H1 (cell line): Measurements from ENCODE around the gene TTC9. TPM values are rescaled to one million over a fixed set of nuclear protein-coding genes. Genes with fewer than 3 reads are reported as not detected.

Experiments used
- CTCF ChIA-PET: fragments of 300-600 bp; sonication (Branson Sonifier 250); formaldehyde crosslinking; loops from one replicate; lab custom pipeline; 2021; ENCODE audit not compliant: partially characterized antibody; lab: Charles Lee
- POLR2A ChIA-PET: fragments of 300-600 bp; sonication (Branson Sonifier 250); formaldehyde crosslinking; loops from one replicate; lab custom pipeline; 2021; ENCODE audit warnings: inconsistent platforms; ENCODE audit not compliant: partially characterized antibody; lab: Charles Lee
- DNase-seq, 2 experiments: peaks; one replicate each; pipeline versions ENCODE4 v3.0.0 to v3.0.0-alpha.2; 2010 to 2022; ENCODE audit warnings: low spot score in 2 of 2, low read depth in 1 of 2, mixed read lengths in 1 of 2
- FAIRE-seq: peaks from 2 replicates; lab custom pipeline; 2011; peaks lifted over from hg19 to GRCh38; lab: Jason Lieb, UNC
- H2AFZ ChIP-seq: 2 replicates; pipeline ENCODE4 v1.8.1; 2012; ENCODE audit warnings: low read length, inconsistent platforms
- H2AK5ac ChIP-seq: 2 replicates; pipeline ENCODE4 v1.6.1; 2013; ENCODE audit warnings: low read depth, low read length
- H2BK120ac ChIP-seq: replicated peaks from 2 replicates; pipeline ENCODE3; 2013; ENCODE audit warnings: low read depth, low read length, inconsistent platforms
- H2BK12ac ChIP-seq: 2 replicates; pipeline ENCODE4 v1.6.1; 2013; ENCODE audit warnings: low read depth, low read length
- H2BK15ac ChIP-seq: 2 replicates; pipeline ENCODE4 v1.6.1; 2013; ENCODE audit warnings: low read length
- H2BK20ac ChIP-seq: 2 replicates; pipeline ENCODE4 v1.6.1; 2013; ENCODE audit warnings: low read length
- H2BK5ac ChIP-seq: 2 replicates; pipeline ENCODE4 v1.6.1; 2013; ENCODE audit warnings: low read depth, low read length
- H3K14ac ChIP-seq: 2 replicates; pipeline ENCODE4 v1.6.1; 2013; ENCODE audit warnings: inconsistent platforms; ENCODE audit not compliant: insufficient read length
- H3K18ac ChIP-seq: 2 replicates; pipeline ENCODE4 v1.6.1; 2013; ENCODE audit warnings: low read length; ENCODE audit errors: extremely low read depth
- H3K23ac ChIP-seq: 2 replicates; pipeline ENCODE4 v1.6.1; 2013; ENCODE audit warnings: inconsistent platforms; ENCODE audit not compliant: insufficient read length
- H3K23me2 ChIP-seq: 2 replicates; pipeline ENCODE4 v1.6.1; 2013; ENCODE audit warnings: low read depth, low read length
- H3K27ac ChIP-seq: 2 replicates; pipeline ENCODE4 v1.6.1; 2011; ENCODE audit warnings: low read depth, low read length, inconsistent platforms
- H3K27me3 ChIP-seq, 4 experiments: replicated peaks in 1 of 4; 1 replicate in 1 of 4; 2 replicates in 3 of 4; pipeline versions ENCODE4 v1.6.1 to v1.8.1; 2011 to 2013; ENCODE audit warnings: low read length in 3 of 4, mild to moderate bottlenecking in 3 of 4, inconsistent platforms in 2 of 4, mixed read lengths in 2 of 4, moderate library complexity in 1 of 4; ENCODE audit not compliant: control insufficient read depth in 3 of 4, insufficient read depth in 3 of 4; ENCODE audit errors: extremely low read depth in 1 of 4
- H3K36me3 ChIP-seq, 4 experiments: 2 replicates each; pipeline versions ENCODE4 v1.6.1 to v1.8.1; 2011 to 2013; ENCODE audit warnings: mild to moderate bottlenecking in 4 of 4, low read length in 3 of 4, moderate library complexity in 2 of 4, control low read depth in 1 of 4, inconsistent platforms in 1 of 4; ENCODE audit not compliant: insufficient read depth in 4 of 4, control insufficient read depth in 2 of 4
- H3K4ac ChIP-seq: replicated peaks from 2 replicates; pipeline ENCODE3; 2013; ENCODE audit warnings: low read length, low read depth, mixed read lengths, inconsistent platforms; ENCODE audit not compliant: insufficient read length
- H3K4me1 ChIP-seq, 4 experiments: replicated peaks in 1 of 4; 1 replicate in 1 of 4; 2 replicates in 3 of 4; pipeline versions ENCODE4 v1.6.1 to v1.8.1; 2011 to 2013; ENCODE audit warnings: low read length in 3 of 4, inconsistent platforms in 2 of 4, mixed read lengths in 1 of 4; ENCODE audit not compliant: insufficient read depth in 4 of 4, control insufficient read depth in 3 of 4
- H3K4me2 ChIP-seq, 2 experiments: 2 replicates each; pipeline versions ENCODE4 v1.6.1 to v1.8.1; 2011 to 2013; ENCODE audit warnings: low read depth in 2 of 2, low read length in 2 of 2, control low read depth in 1 of 2, inconsistent platforms in 1 of 2, mild to moderate bottlenecking in 1 of 2; ENCODE audit not compliant: insufficient read depth in 1 of 2
- H3K4me3 ChIP-seq, 4 experiments: fragments of 200-600, 300-600 bp in 1 of 4; sonication (generic), shearing (Covaris generic), sonication (Bioruptor Twin) in 1 of 4; 2 replicates each; pipeline versions ENCODE4 v1.5.1 to v1.8.1; 2011 to 2016; ENCODE audit warnings: low read length in 4 of 4, low read depth in 3 of 4, control low read depth in 2 of 4, inconsistent platforms in 2 of 4, mild to moderate bottlenecking in 2 of 4, mixed read lengths in 1 of 4, moderate library complexity in 1 of 4; ENCODE audit not compliant: insufficient read depth in 2 of 4; ENCODE audit errors: extremely low read depth in 1 of 4
- H3K56ac ChIP-seq: replicated peaks from 2 replicates; pipeline ENCODE3; 2013; ENCODE audit warnings: low read depth, mild to moderate bottlenecking, mixed read lengths, low read length, inconsistent platforms; ENCODE audit not compliant: insufficient read length
- H3K79me1 ChIP-seq: 2 replicates; pipeline ENCODE4 v1.6.1; 2013; ENCODE audit warnings: low read depth, low read length, control low read depth
- H3K79me2 ChIP-seq, 2 experiments: 2 replicates each; pipeline versions ENCODE4 v1.6.1 to v1.8.1; 2012 to 2013; ENCODE audit warnings: low read length in 2 of 2, mild to moderate bottlenecking in 2 of 2, inconsistent platforms in 1 of 2; ENCODE audit not compliant: insufficient read depth in 2 of 2, control insufficient read depth in 1 of 2
- H3K9ac ChIP-seq, 4 experiments: replicated peaks in 1 of 4; 1 replicate in 1 of 4; 2 replicates in 3 of 4; pipeline versions ENCODE4 v1.6.1 to v1.8.1; 2011 to 2013; ENCODE audit warnings: low read depth in 3 of 4, low read length in 3 of 4, control low read depth in 2 of 4, mild to moderate bottlenecking in 2 of 4, moderate library complexity in 2 of 4, inconsistent platforms in 1 of 4; ENCODE audit errors: extremely low read depth in 1 of 4
- H3K9me3 ChIP-seq, 2 experiments: 2 replicates each; pipeline versions ENCODE4 v1.6.1 to v1.8.1; 2012 to 2013; ENCODE audit warnings: mild to moderate bottlenecking in 2 of 2, moderate library complexity in 2 of 2, control low read depth in 1 of 2, inconsistent platforms in 1 of 2, low read depth in 1 of 2, low read length in 1 of 2, mixed read lengths in 1 of 2; ENCODE audit not compliant: insufficient read depth in 2 of 2
- H4K20me1 ChIP-seq, 2 experiments: replicated peaks in 1 of 2; 2 replicates each; pipeline versions ENCODE3 to v1.8.1; 2011 to 2013; ENCODE audit warnings: inconsistent platforms in 2 of 2, low read length in 2 of 2, mild to moderate bottlenecking in 1 of 2; ENCODE audit not compliant: insufficient read depth in 2 of 2, control insufficient read depth in 1 of 2
- H4K5ac ChIP-seq: 2 replicates; pipeline ENCODE4 v1.6.1; 2013; ENCODE audit warnings: low read length, low read depth, mixed read lengths, inconsistent platforms; ENCODE audit not compliant: insufficient read length
- H4K8ac ChIP-seq: 2 replicates; pipeline ENCODE4 v1.8.0; 2013; ENCODE audit warnings: mild to moderate bottlenecking, moderate library complexity, low read length, inconsistent platforms; ENCODE audit not compliant: insufficient read depth; ENCODE audit errors: extremely low read depth
- H4K91ac ChIP-seq: replicated peaks from 2 replicates; pipeline ENCODE3; 2013; ENCODE audit warnings: low read length, mixed read lengths, inconsistent platforms; ENCODE audit not compliant: insufficient read length
- BACH1 ChIP-seq: IDR thresholded peaks from 2 replicates; pipeline ENCODE4 v1.6.1; 2012; ENCODE audit warnings: low read length, improper control_type of control experiment
- BCL11A ChIP-seq, 2 experiments: IDR thresholded peaks; one replicate each; pipeline ENCODE4 v1.6.1; 2011; ENCODE audit warnings: low read depth in 2 of 2, low read length in 2 of 2, mild to moderate bottlenecking in 2 of 2
- BRCA1 ChIP-seq: IDR thresholded peaks from 2 replicates; pipeline ENCODE4 v1.6.1; 2012; ENCODE audit warnings: low read depth, low read length, improper control_type of control experiment
- POLR2AphosphoS5 ChIP-seq: IDR thresholded peaks from 2 replicates; pipeline ENCODE4 v1.6.1; 2011; ENCODE audit warnings: low read depth, low read length
- RAD21 ChIP-seq, 2 experiments: IDR thresholded peaks in 1 of 2; conservative IDR thresholded peaks in 1 of 2; 2 replicates each; pipeline ENCODE4 v1.6.1; 2011; ENCODE audit warnings: low read depth in 2 of 2, low read length in 2 of 2, improper control_type of control experiment in 1 of 2, inconsistent platforms in 1 of 2, mild to moderate bottlenecking in 1 of 2, moderate library complexity in 1 of 2
- RFX5 ChIP-seq: IDR thresholded peaks from 2 replicates; pipeline ENCODE4 v1.6.1; 2011; ENCODE audit warnings: low read depth, low read length, improper control_type of control experiment, borderline replicate concordance
- SAP30 ChIP-seq: fragments of 300-600 bp; sonication (generic); IDR thresholded peaks from 2 replicates; pipeline ENCODE4 v1.7.1; 2012; ENCODE audit warnings: low read length, moderate library complexity, mild to moderate bottlenecking, inconsistent platforms; ENCODE audit not compliant: insufficient read depth, insufficient replicate concordance
- SP1 ChIP-seq: IDR thresholded peaks from 2 replicates; pipeline ENCODE4 v1.6.1; 2011; ENCODE audit warnings: low read depth, low read length
- TEAD4 ChIP-seq: IDR thresholded peaks from 2 replicates; pipeline ENCODE4 v1.6.1; 2012; ENCODE audit warnings: low read depth, low read length, inconsistent platforms, mixed read lengths
- WGBS, 2 experiments: shearing (Covaris generic) in 1 of 2; methylation state at CpG; one replicate each; pipeline versions ENCODE4 v1.1.6 to v1.1.7; 2013 to 2015; ENCODE audit warnings: low lambda C conversion rate in 2 of 2, mixed read lengths in 2 of 2, inconsistent platforms in 1 of 2, low coverage in 1 of 2, missing lambda C conversion rate in 1 of 2; ENCODE audit not compliant: insufficient replicate concordance in 2 of 2, insufficient coverage in 1 of 2, insufficient read length in 1 of 2; ENCODE audit errors: extremely low coverage in 1 of 2, missing lambda C conversion rate in 1 of 2; 5-methylcytosine and 5-hydroxymethylcytosine counted together
- polyA plus RNA-seq, 7 experiments: library from polyadenylated mRNA; depleted of rRNA in 3 of 7; stranded (reverse) in 5 of 7; unstranded in 2 of 7; fragments of >200 nt in 5 of 7; fragments of 200-250 nt in 2 of 7; gene quantifications; 1 replicate in 5 of 7; 2 replicates in 1 of 7; 4 replicates in 1 of 7; pipeline versions ENCODE4 v1.2.1 to v1.2.3, GENCODE V29; 2011 to 2013; ENCODE audit warnings: missing spikeins in 2 of 7, mixed read lengths in 2 of 7
- total RNA-seq: library from RNA; stranded (reverse); fragmentation: NEBNext Ultra II Directional; extraction: Animal tissue kit (Norgen Biotek cat#: 25700); gene quantifications from 2 replicates; pipeline ENCODE4 v1.2.1, GENCODE V29; 2021
- TF ChIP-seq, protein P1 (sequence below): IDR thresholded peaks from 2 replicates; pipeline ENCODE4 v1.6.1; 2012; ENCODE audit warnings: inconsistent platforms
- TF ChIP-seq, protein P2 (sequence below): IDR thresholded peaks from 2 replicates; pipeline ENCODE4 v1.6.1; 2011; ENCODE audit warnings: low read depth, mild to moderate bottlenecking, low read length; ENCODE audit not compliant: insufficient read depth

The TTC9 gene
- total and polyA plus RNA-seq, 2 of the 8 experiments (the other 6 are each of a cell fraction or from before 2014, with no cell fraction given), result 21.0 to 29.5 TPM

DNA sequence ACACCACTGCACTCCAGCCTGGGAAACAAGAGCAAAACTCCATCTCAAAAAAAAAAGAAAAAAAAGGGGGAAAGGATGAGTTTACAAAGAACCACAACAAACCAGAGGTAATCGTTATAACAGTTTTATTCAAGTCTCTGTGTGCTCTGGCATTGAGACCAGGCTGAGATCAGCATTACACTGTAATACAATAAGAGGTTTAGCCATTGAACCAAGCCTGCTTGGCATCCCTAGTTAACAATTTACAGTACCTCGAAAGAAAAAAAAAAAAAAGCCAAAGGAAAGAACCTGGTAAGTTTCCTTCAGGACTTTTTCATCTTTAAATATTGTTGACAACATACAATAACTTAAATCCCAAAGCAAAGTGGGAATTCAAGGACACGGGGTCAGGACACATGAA lies 80.7 kb downstream of the TTC9 start:
- no peak overlapping the region for H3K9ac ChIP-seq
- no peak overlapping the region for H2BK15ac ChIP-seq
- H2BK5ac ChIP-seq, result no peak overlapping the region
- 86% methylated on average over 3 of the region's 3 CpGs; no CpG with 5 or more reads in 1 of the 2 experiments for WGBS, 2 experiments
- no peak overlapping the region for H3K4me3 ChIP-seq
- H3K27ac ChIP-seq, result no peak overlapping the region
- no peaks in the 10 kb centered on the region for H3K79me1 ChIP-seq
- no peak for DNase-seq
- no peak overlapping the region for H3K23ac ChIP-seq
- no peak for FAIRE-seq
- no peak overlapping the region for H2AK5ac ChIP-seq
- H3K9me3 ChIP-seq, result no peaks in the 10 kb centered on the region
- H3K4ac ChIP-seq, result no peak overlapping the region
- H3K14ac ChIP-seq, result no peak overlapping the region
- no peaks in the 10 kb centered on the region for H3K23me2 ChIP-seq
- POLR2A ChIA-PET, result interaction anchor here (0.9 to 3.3 kb wide), 2 partner anchors 14 to 56 kb away, joined by 3 to 21 read pairs; no protein-coding TSS in a partner anchor
- CTCF ChIA-PET, result interaction anchor here (0.5 to 5.6 kb wide), 8 partner anchors 8 to 154 kb away, joined by 3 to 33 read pairs (median 4); no protein-coding TSS in a partner anchor
- H3K4me1 ChIP-seq, result 0 out of 7 replicates have a peak, but pooled peaks cover 0 to 2% (median 0%) of the 10 kb centered on the region in 4 experiments
- no peak overlapping the region for H4K5ac ChIP-seq
- peaks cover 0 to 1% (median 0%) of the 10 kb centered on the region in 4 experiments; a peak in 2 of 8 replicates for H3K36me3 ChIP-seq
- H3K4me2 ChIP-seq, result no peak overlapping the region
- no peaks in the 10 kb centered on the region for H3K27me3 ChIP-seq
- TF ChIP-seq BRCA1, result no peak
- TF ChIP-seq RAD21 (IDR thresholded peaks at IDR 0.05 in 1 of 2, conservative IDR thresholded peaks at IDR 0.05 in 1 of 2; ENCODE audit: low read depth in 2 of 2, low read length in 2 of 2), result no peak
- TF ChIP-seq RFX5, result no peak
- no peak for TF ChIP-seq BACH1
- no peak for TF ChIP-seq SAP30
- TF ChIP-seq, protein P1, sequence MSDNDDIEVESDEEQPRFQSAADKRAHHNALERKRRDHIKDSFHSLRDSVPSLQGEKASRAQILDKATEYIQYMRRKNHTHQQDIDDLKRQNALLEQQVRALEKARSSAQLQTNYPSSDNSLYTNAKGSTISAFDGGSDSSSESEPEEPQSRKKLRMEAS, result no peak
- TF ChIP-seq BCL11A (IDR thresholded peaks at IDR 0.05; ENCODE audit: low read depth in 2 of 2, low read length in 2 of 2), result no peak
- TF ChIP-seq TEAD4, result no peak
- no peak for TF ChIP-seq POLR2AphosphoS5
- TF ChIP-seq, protein P2, sequence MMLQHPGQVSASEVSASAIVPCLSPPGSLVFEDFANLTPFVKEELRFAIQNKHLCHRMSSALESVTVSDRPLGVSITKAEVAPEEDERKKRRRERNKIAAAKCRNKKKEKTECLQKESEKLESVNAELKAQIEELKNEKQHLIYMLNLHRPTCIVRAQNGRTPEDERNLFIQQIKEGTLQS, result no peak
- no peak for TF ChIP-seq SP1
- peaks cover 0 to 1% of the 10 kb centered on the region in 2 experiments for H4K20me1 ChIP-seq
- H4K91ac ChIP-seq, result no peak overlapping the region
- H3K18ac ChIP-seq, result no peak overlapping the region
- no peak overlapping the region for H4K8ac ChIP-seq
- no peak overlapping the region for H2AFZ ChIP-seq
- H3K56ac ChIP-seq, result no peak overlapping the region
- no peak overlapping the region for H2BK12ac ChIP-seq
- H2BK120ac ChIP-seq, result no peak overlapping the region
- H3K79me2 ChIP-seq, result no peaks in the 10 kb centered on the region
- H2BK20ac ChIP-seq, result no peak overlapping the region
